Body of pancreas (tissue), 4 donors: ENCODE data around the gene ATPAF1.

ENCODE experiments used
- POLR2A ChIP-seq, 3 donors: fragments of 450-650 bp; IDR thresholded peaks; one replicate each; pipeline ENCODE4 v1.6.1; 2016; ENCODE audit warnings: antibody characterized with exemption in 3 of 3, mild to moderate bottlenecking in 2 of 3
- TF ChIP-seq, protein P1 (sequence below), 7 experiments: fragments of 450-650 bp in 4 of 7; fragments of 200-600 bp in 3 of 7; sonication (generic) in 3 of 7; IDR thresholded peaks; one replicate each; pipeline ENCODE4 v1.5.1; 2016 to 2019; ENCODE audit warnings: antibody characterized with exemption in 7 of 7

DNA sequence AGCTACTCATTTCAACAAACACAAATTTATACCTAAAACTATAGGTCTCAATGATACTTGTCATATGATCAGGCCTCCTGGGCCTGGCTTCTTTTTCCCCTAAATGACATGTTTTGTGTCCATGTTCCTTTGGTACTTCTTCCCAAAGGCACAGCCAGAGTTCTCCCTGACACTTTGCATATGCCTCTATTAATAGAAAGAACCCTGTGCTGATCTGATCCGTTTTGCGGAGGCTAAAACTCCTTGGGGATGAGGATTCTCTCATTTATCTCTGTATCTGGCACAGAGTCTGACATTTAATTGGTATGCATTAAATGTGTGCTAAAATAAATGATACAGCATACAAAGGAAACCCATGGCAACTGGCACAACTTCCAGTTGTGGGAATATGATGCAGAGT lies 11.5 kb downstream of the ATPAF1 start:
- TF ChIP-seq, protein P1, sequence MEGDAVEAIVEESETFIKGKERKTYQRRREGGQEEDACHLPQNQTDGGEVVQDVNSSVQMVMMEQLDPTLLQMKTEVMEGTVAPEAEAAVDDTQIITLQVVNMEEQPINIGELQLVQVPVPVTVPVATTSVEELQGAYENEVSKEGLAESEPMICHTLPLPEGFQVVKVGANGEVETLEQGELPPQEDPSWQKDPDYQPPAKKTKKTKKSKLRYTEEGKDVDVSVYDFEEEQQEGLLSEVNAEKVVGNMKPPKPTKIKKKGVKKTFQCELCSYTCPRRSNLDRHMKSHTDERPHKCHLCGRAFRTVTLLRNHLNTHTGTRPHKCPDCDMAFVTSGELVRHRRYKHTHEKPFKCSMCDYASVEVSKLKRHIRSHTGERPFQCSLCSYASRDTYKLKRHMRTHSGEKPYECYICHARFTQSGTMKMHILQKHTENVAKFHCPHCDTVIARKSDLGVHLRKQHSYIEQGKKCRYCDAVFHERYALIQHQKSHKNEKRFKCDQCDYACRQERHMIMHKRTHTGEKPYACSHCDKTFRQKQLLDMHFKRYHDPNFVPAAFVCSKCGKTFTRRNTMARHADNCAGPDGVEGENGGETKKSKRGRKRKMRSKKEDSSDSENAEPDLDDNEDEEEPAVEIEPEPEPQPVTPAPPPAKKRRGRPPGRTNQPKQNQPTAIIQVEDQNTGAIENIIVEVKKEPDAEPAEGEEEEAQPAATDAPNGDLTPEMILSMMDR (IDR thresholded peaks at IDR 0.05): no peak
- no peak for TF ChIP-seq POLR2A (IDR thresholded peaks at IDR 0.05)
